HL-60 (cell line): ENCODE measurements around the gene MSRB3.

ENCODE experiments used
- DNase-seq, 2 experiments: peaks; one replicate each; pipeline ENCODE4 v3.0.0-alpha.2; 2010 to 2020; ENCODE audit warnings: low read depth in 1 of 2, low spot score in 1 of 2
- H3K27ac ChIP-seq: fragments of 250-450 bp; sonication (Bioruptor Pico); replicated peaks from 2 replicates; pipeline ENCODE4 v1.5.1; 2020; ENCODE audit warnings: mild to moderate bottlenecking, moderate library complexity
- H3K27me3 ChIP-seq: fragments of 250-450 bp; sonication (Bioruptor Pico); 2 replicates; pipeline ENCODE4 v1.5.1; 2021; ENCODE audit warnings: mild to moderate bottlenecking, moderate library complexity; ENCODE audit not compliant: insufficient read depth, poor library complexity, severe bottlenecking
- H3K4me3 ChIP-seq: replicated peaks from 2 replicates; pipeline ENCODE4 v1.5.1; 2011; ENCODE audit warnings: mild to moderate bottlenecking, control low read depth, low read length; ENCODE audit not compliant: insufficient read depth
- CTCF ChIP-seq: IDR thresholded peaks from one replicate; pipeline ENCODE4 v1.5.1; 2011; ENCODE audit warnings: low read length, control low read depth, inconsistent platforms; ENCODE audit not compliant: insufficient read depth
- GABPA ChIP-seq: IDR thresholded peaks from 2 replicates; pipeline ENCODE4 v1.6.1; 2012; ENCODE audit warnings: low read depth
- POLR2AphosphoS5 ChIP-seq: IDR thresholded peaks from 2 replicates; pipeline ENCODE4 v1.6.1; 2012; ENCODE audit warnings: low read depth
- REST ChIP-seq: IDR thresholded peaks from 2 replicates; pipeline ENCODE4 v1.6.1; 2012; ENCODE audit warnings: low read depth; ENCODE audit not compliant: insufficient replicate concordance
- SPI1 ChIP-seq: IDR thresholded peaks from 2 replicates; pipeline ENCODE4 v1.6.1; 2012; ENCODE audit warnings: low read depth, mild to moderate bottlenecking, borderline replicate concordance

MSRB3 gene

GRCh38 chr12:65415826-65416225 is 137.3 kb downstream of the MSRB3 start:
- no peak for DNase-seq
- no peaks in the 10 kb centered on the region for H3K27me3 ChIP-seq
- no peak overlapping the region for H3K27ac ChIP-seq
- no peak overlapping the region for H3K4me3 ChIP-seq
- TF ChIP-seq SPI1 = no peak
- TF ChIP-seq POLR2AphosphoS5 = no peak
- no peak for TF ChIP-seq CTCF
- TF ChIP-seq GABPA = no peak
- no peak for TF ChIP-seq REST

GRCh38 chr12:65419284-65420072 is 141.0 kb downstream of the MSRB3 start:
- TF ChIP-seq GABPA (no peak), SPI1 (no peak), REST (no peak), POLR2AphosphoS5 (no peak), CTCF (no peak)
- H3K27ac ChIP-seq = no peak overlapping the region
- DNase-seq = no peak
- no peaks in the 10 kb centered on the region for H3K27me3 ChIP-seq
- no peak overlapping the region for H3K4me3 ChIP-seq

- no peak overlapping the region for H3K27ac ChIP-seq
- H3K4me3 ChIP-seq = no peak overlapping the region
- TF ChIP-seq CTCF (no peak), GABPA (no peak), SPI1 (no peak), POLR2AphosphoS5 (no peak), REST (no peak)
- no peak for DNase-seq
- H3K27me3 ChIP-seq = no peaks in the 10 kb centered on the region
Observed at GRCh38 chr12:65420941-65421340, 142.5 kb downstream of the MSRB3 start.
